DOHH2 (cell line): ENCODE measurements around the gene FABP3.

Source experiments
- CTCF ChIP-seq: fragments of 200-600 bp; sonication (generic); IDR thresholded peaks from one replicate; pipeline ENCODE4 v1.5.1; 2014; ENCODE audit warnings: antibody characterized with exemption, mild to moderate bottlenecking, low read depth, low read length; ENCODE audit not compliant: poor library complexity, severe bottlenecking
- EZH2phosphoT487 ChIP-seq: fragments of 200-600 bp; sonication (generic); IDR thresholded peaks from 2 replicates; pipeline ENCODE4 v1.6.1; 2017; ENCODE audit warnings: borderline replicate concordance, mild to moderate bottlenecking, antibody characterized with exemption, low read length, moderate library complexity, mixed read lengths

DNA sequence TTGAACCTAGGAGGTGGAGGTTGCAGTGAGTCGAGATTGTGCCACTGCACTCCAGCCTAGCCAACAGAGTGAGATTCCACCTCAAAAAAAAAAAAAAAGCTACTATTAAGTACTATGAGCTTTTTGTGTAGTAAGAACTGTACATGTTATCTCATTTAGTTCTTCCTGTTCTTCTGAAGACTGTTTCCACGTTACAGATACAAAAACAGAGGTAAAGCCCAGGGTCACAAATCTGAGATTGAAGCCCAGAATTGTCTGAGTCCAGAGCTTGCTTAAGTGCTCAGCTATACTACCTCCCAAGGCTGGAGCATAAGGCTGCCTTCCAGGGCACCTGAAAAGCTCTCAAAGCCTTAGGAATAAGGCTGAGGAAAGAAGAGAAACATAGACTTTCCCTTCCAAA lies 2.9 kb downstream of the FABP3 start:
- no peak for TF ChIP-seq CTCF
- TF ChIP-seq EZH2phosphoT487 = no peak
